Measurements from ENCODE around the gene SMCO1. TPM values are rescaled to one million over a fixed set of nuclear protein-coding genes. Genes with fewer than 3 reads are reported as not detected.

Gene SMCO1
- total and polyA plus RNA-seq, 4 donors: not detected

- no peak overlapping the region for H3K9ac ChIP-seq (ENCODE audit: insufficient read depth in 1 of 2, low read length in 2 of 2)
- no peak overlapping the region for H3K27ac ChIP-seq (ENCODE audit: low read depth in 1 of 2, low read length in 1 of 2)
- no peaks in the 10 kb centered on the region for H3K27me3 ChIP-seq (ENCODE audit: control insufficient read depth in 3 of 3, insufficient read depth in 3 of 3, low read length in 2 of 3)
- WGBS, 2 donors: 97 to 98% methylated on average over 2 of the region's 2 CpGs
- no peak for TF ChIP-seq CTCF (IDR thresholded peaks at IDR 0.05; ENCODE audit: control extremely low read depth, extremely low read depth)
- peaks cover 0 to 2% (median 0%) of the 10 kb centered on the region in 5 donors for H3K4me1 ChIP-seq (ENCODE audit: control insufficient read depth in 5 of 5, insufficient read depth in 5 of 5, low read length in 5 of 5)
- H3K36me3 ChIP-seq (ENCODE audit: control insufficient read depth in 4 of 4, insufficient read depth in 4 of 4, low read length in 4 of 4): peaks cover 6 to 10% (median 6%) of the 10 kb centered on the region in 4 donors
- DNase-seq: no peak
- H3K4me3 ChIP-seq: no peak overlapping the region
- no peak for ATAC-seq (ENCODE audit: insufficient read depth, low FRiP score)
- no peaks in the 10 kb centered on the region for H3K9me3 ChIP-seq (ENCODE audit: control insufficient read depth in 4 of 4, insufficient read depth in 3 of 4, low read length in 3 of 4)
These were observed 23.1 kb downstream of the SMCO1 start for GRCh38 chr3:196492080-196492479.

DNA sequence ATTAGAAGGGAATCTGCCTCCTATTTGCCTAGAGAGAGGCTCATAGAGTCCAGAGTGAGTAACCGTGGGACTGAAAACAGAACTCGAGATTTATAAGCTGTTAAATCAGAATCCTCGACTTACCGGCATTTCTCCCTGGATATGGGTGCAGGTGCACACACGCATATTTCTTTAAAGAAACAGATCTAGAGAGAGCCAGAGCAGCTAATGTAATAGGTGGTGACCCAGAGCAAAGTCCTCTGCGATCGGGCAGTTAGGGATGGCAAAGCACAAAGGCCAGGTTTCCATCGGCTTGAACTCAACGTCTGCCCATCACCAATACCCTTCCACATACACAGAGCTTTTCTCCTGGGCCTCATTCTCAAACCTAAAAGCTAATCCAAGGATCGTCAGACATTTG is 25.4 kb downstream of the SMCO1 start:
- WGBS, 2 donors: 94% methylated on average over 10 of the region's 10 CpGs

GRCh38 chr3:196486263-196486662 is 28.9 kb downstream of the SMCO1 start:
- H3K4me1 ChIP-seq (ENCODE audit: control insufficient read depth in 5 of 5, insufficient read depth in 5 of 5, low read length in 5 of 5): no peaks in the 10 kb centered on the region
- no peak overlapping the region for H3K4me3 ChIP-seq
- ATAC-seq (ENCODE audit: insufficient read depth, low FRiP score) (no peak), DNase-seq (no peak)
- WGBS, 2 donors: 88 to 89% methylated on average over 8 of the region's 8 CpGs
- no peak overlapping the region for H3K9ac ChIP-seq (ENCODE audit: insufficient read depth in 1 of 2, low read length in 2 of 2)
- peaks cover 16 to 25% (median 23%) of the 10 kb centered on the region in 4 donors for H3K36me3 ChIP-seq (ENCODE audit: control insufficient read depth in 4 of 4, insufficient read depth in 4 of 4, low read length in 4 of 4)
- H3K27ac ChIP-seq (ENCODE audit: low read depth in 1 of 2, low read length in 1 of 2): no peak overlapping the region
- no peaks in the 10 kb centered on the region for H3K27me3 ChIP-seq (ENCODE audit: control insufficient read depth in 3 of 3, insufficient read depth in 3 of 3, low read length in 2 of 3)
- no peak for TF ChIP-seq CTCF (IDR thresholded peaks at IDR 0.05; ENCODE audit: control extremely low read depth, extremely low read depth)
- no peaks in the 10 kb centered on the region for H3K9me3 ChIP-seq (ENCODE audit: control insufficient read depth in 4 of 4, insufficient read depth in 3 of 4, low read length in 3 of 4)

More for the DNA sequence above, 25.4 kb downstream of the SMCO1 start:
- no peak overlapping the region for H3K9ac ChIP-seq (ENCODE audit: insufficient read depth in 1 of 2, low read length in 2 of 2)
- H3K27ac ChIP-seq (ENCODE audit: low read depth in 1 of 2, low read length in 1 of 2): peak overlapping the region in 1 of 2 donors; percentile 24
- H3K4me3 ChIP-seq: no peak overlapping the region
- no peaks in the 10 kb centered on the region for H3K4me1 ChIP-seq (ENCODE audit: control insufficient read depth in 5 of 5, insufficient read depth in 5 of 5, low read length in 5 of 5)
- H3K27me3 ChIP-seq (ENCODE audit: control insufficient read depth in 3 of 3, insufficient read depth in 3 of 3, low read length in 2 of 3): no peaks in the 10 kb centered on the region
- peaks cover 10 to 15% (median 11%) of the 10 kb centered on the region in 4 donors for H3K36me3 ChIP-seq (ENCODE audit: control insufficient read depth in 4 of 4, insufficient read depth in 4 of 4, low read length in 4 of 4)
- no peaks in the 10 kb centered on the region for H3K9me3 ChIP-seq (ENCODE audit: control insufficient read depth in 4 of 4, insufficient read depth in 3 of 4, low read length in 3 of 4)
- ATAC-seq (ENCODE audit: insufficient read depth, low FRiP score) (no peak), DNase-seq (no peak)
- TF ChIP-seq CTCF (IDR thresholded peaks at IDR 0.05; ENCODE audit: control extremely low read depth, extremely low read depth): no peak

GRCh38 chr3:196477678-196478077 is 37.5 kb downstream of the SMCO1 start:
- H3K9me3 ChIP-seq (ENCODE audit: control insufficient read depth in 4 of 4, insufficient read depth in 3 of 4, low read length in 3 of 4): no peaks in the 10 kb centered on the region
- peaks cover 15 to 42% (median 18%) of the 10 kb centered on the region in 4 donors for H3K36me3 ChIP-seq (ENCODE audit: control insufficient read depth in 4 of 4, insufficient read depth in 4 of 4, low read length in 4 of 4)
- WGBS, 2 donors: 98% methylated on average over 4 of the region's 4 CpGs
- no peak overlapping the region for H3K27ac ChIP-seq (ENCODE audit: low read depth in 1 of 2, low read length in 1 of 2)
- TF ChIP-seq CTCF (IDR thresholded peaks at IDR 0.05; ENCODE audit: control extremely low read depth, extremely low read depth): no peak
- H3K9ac ChIP-seq (ENCODE audit: insufficient read depth in 1 of 2, low read length in 2 of 2): no peak overlapping the region
- no peak for DNase-seq
- no peak overlapping the region for H3K4me3 ChIP-seq
- no peaks in the 10 kb centered on the region for H3K27me3 ChIP-seq (ENCODE audit: control insufficient read depth in 3 of 3, insufficient read depth in 3 of 3, low read length in 2 of 3)
- H3K4me1 ChIP-seq (ENCODE audit: control insufficient read depth in 5 of 5, insufficient read depth in 5 of 5, low read length in 5 of 5): no peaks in the 10 kb centered on the region
- no peak for ATAC-seq (ENCODE audit: insufficient read depth, low FRiP score)
